IMR-90 (cell line): ENCODE data around the gene SLC4A9. TPM values are rescaled to one million over a fixed set of nuclear protein-coding genes. Genes with fewer than 3 reads are reported as not detected.

Source experiments
- ATAC-seq: fragments of 200-7000 bp; cut with Tn5 transposase; 2 replicates; pipeline ENCODE4 v1.9.1; 2020; ENCODE audit warnings: low read depth, mild to moderate bottlenecking, moderate library complexity
- Bru-seq: library from RNA; stranded (reverse); fragments of 400-500 nt; gene quantifications from one replicate; lab custom pipeline; 2021; lab: Mats Ljungman, UMichigan
- BruChase-seq, 2 experiments: library from RNA; stranded (reverse); fragments of 400-500 nt; gene quantifications; one replicate each; lab custom pipeline; 2021; lab: Mats Ljungman, UMichigan
- BruUV-seq: library from RNA; stranded (reverse); fragments of 400-500 nt; replicated peaks from 2 replicates; lab custom pipeline; 2021; lab: Mats Ljungman, UMichigan
- CTCF ChIA-PET: fragments of 300-600 bp; formaldehyde crosslinking; extraction: SDS; loops from one replicate; lab custom pipeline; 2021; ENCODE audit warnings: antibody characterized with exemption; lab: Yijun Ruan, JAX
- POLR2A ChIA-PET: fragments of 300-600 bp; sonication (Branson Sonifier 250); formaldehyde crosslinking; loops from one replicate; lab custom pipeline; 2022; ENCODE audit warnings: antibody characterized with exemption; ENCODE audit not compliant: unreplicated experiment; lab: Charles Lee
- DNase-seq: peaks from one replicate; pipeline ENCODE4 v3.0.0; 2013
- H2AFZ ChIP-seq: replicated peaks from 2 replicates; pipeline ENCODE3; 2013; ENCODE audit warnings: low read length, mild to moderate bottlenecking; ENCODE audit not compliant: poor library complexity
- H2AK5ac ChIP-seq: 2 replicates; pipeline ENCODE4 v1.6.1; 2013; ENCODE audit warnings: low read depth, low read length, inconsistent platforms
- H2AK9ac ChIP-seq: replicated peaks from 2 replicates; pipeline ENCODE3; 2013; ENCODE audit warnings: mild to moderate bottlenecking, low read depth, low read length, moderate library complexity; ENCODE audit not compliant: poor library complexity
- H2BK120ac ChIP-seq: 2 replicates; pipeline ENCODE4 v1.6.1; 2013; ENCODE audit warnings: low read depth, low read length, inconsistent platforms
- H2BK15ac ChIP-seq: 3 replicates; pipeline ENCODE4 v1.6.1; 2013; ENCODE audit warnings: low read depth, low read length, inconsistent platforms
- H2BK20ac ChIP-seq: 2 replicates; pipeline ENCODE4 v1.6.1; 2013; ENCODE audit warnings: low read depth, mild to moderate bottlenecking, inconsistent platforms, low read length, moderate library complexity
- H2BK5ac ChIP-seq: 2 replicates; pipeline ENCODE4 v1.6.1; 2013; ENCODE audit warnings: mild to moderate bottlenecking, low read depth, low read length, inconsistent platforms; ENCODE audit not compliant: poor library complexity, severe bottlenecking
- H3K14ac ChIP-seq: replicated peaks from 2 replicates; pipeline ENCODE4 v1.6.1; 2013; ENCODE audit warnings: low read depth, low read length, inconsistent platforms
- H3K18ac ChIP-seq: 2 replicates; pipeline ENCODE4 v1.6.1; 2013; ENCODE audit warnings: low read depth, low read length, control low read depth
- H3K23ac ChIP-seq: 2 replicates; pipeline ENCODE4 v1.6.1; 2013; ENCODE audit warnings: low read depth, low read length, inconsistent platforms
- H3K27ac ChIP-seq: 2 replicates; pipeline ENCODE4 v1.5.1; 2013; ENCODE audit warnings: mild to moderate bottlenecking, control low read depth, low read length; ENCODE audit not compliant: insufficient read depth
- H3K27me3 ChIP-seq: 2 replicates; pipeline ENCODE4 v1.6.1; 2013; ENCODE audit warnings: low read length; ENCODE audit not compliant: control insufficient read depth, insufficient read depth
- H3K36me3 ChIP-seq: 2 replicates; pipeline ENCODE4 v1.6.1; 2013; ENCODE audit warnings: low read length, mixed read lengths; ENCODE audit not compliant: control insufficient read depth, insufficient read depth
- H3K4ac ChIP-seq: 2 replicates; pipeline ENCODE4 v1.6.1; 2013; ENCODE audit warnings: low read depth, low read length, inconsistent platforms
- H3K4me1 ChIP-seq: 2 replicates; pipeline ENCODE4 v1.6.1; 2013; ENCODE audit warnings: low read length, mixed read lengths; ENCODE audit not compliant: control insufficient read depth, insufficient read depth
- H3K4me2 ChIP-seq: 2 replicates; pipeline ENCODE4 v1.6.1; 2013; ENCODE audit warnings: low read depth, mild to moderate bottlenecking, control low read depth, low read length, moderate library complexity
- H3K4me3 ChIP-seq: 2 replicates; pipeline ENCODE4 v1.5.1; 2013; ENCODE audit warnings: low read depth, mild to moderate bottlenecking, control low read depth, low read length, moderate library complexity; ENCODE audit not compliant: insufficient read depth
- H3K56ac ChIP-seq: 2 replicates; pipeline ENCODE4 v1.6.1; 2013; ENCODE audit warnings: low read length, inconsistent platforms; ENCODE audit not compliant: insufficient read depth; ENCODE audit errors: extremely low read depth
- H3K79me1 ChIP-seq, 2 experiments: 2 replicates each; pipeline ENCODE4 v1.6.1; 2013; ENCODE audit warnings: low read length in 2 of 2, inconsistent platforms in 1 of 2, low read depth in 1 of 2
- H3K9ac ChIP-seq: 2 replicates; pipeline ENCODE4 v1.6.1; 2013; ENCODE audit warnings: low read depth, low read length, control low read depth
- H3K9me1 ChIP-seq: 2 replicates; pipeline ENCODE4 v1.6.1; 2013; ENCODE audit warnings: low read length, inconsistent platforms; ENCODE audit not compliant: insufficient read depth
- H3K9me3 ChIP-seq: 2 replicates; pipeline ENCODE4 v1.6.1; 2013; ENCODE audit warnings: low read length; ENCODE audit not compliant: control insufficient read depth, insufficient read depth
- H4K20me1 ChIP-seq: 2 replicates; pipeline ENCODE4 v1.6.1; 2013; ENCODE audit warnings: low read length, inconsistent platforms; ENCODE audit not compliant: insufficient read depth
- H4K5ac ChIP-seq: 2 replicates; pipeline ENCODE4 v1.6.1; 2013; ENCODE audit warnings: mild to moderate bottlenecking, low read depth, low read length, control low read depth
- H4K8ac ChIP-seq, 2 experiments: 2 replicates each; pipeline ENCODE4 v1.6.1; 2013; ENCODE audit warnings: low read depth in 2 of 2, low read length in 2 of 2, control low read depth in 1 of 2, inconsistent platforms in 1 of 2
- H4K91ac ChIP-seq: 2 replicates; pipeline ENCODE4 v1.6.1; 2013; ENCODE audit warnings: low read depth, low read length, inconsistent platforms; ENCODE audit not compliant: insufficient read depth
- CHD1 ChIP-seq: IDR thresholded peaks from 2 replicates; pipeline ENCODE4 v1.6.1; 2012; ENCODE audit warnings: low read depth, low read length, improper control_type of control experiment
- FOS ChIP-seq: fragments of 150-350 bp; IDR thresholded peaks from 2 replicates; pipeline ENCODE4 v1.6.1; 2016; ENCODE audit warnings: low read depth, low read length
- MXI1 ChIP-seq: IDR thresholded peaks from 2 replicates; pipeline ENCODE4 v1.6.1; 2012; ENCODE audit warnings: low read depth, mild to moderate bottlenecking, low read length, moderate library complexity, borderline replicate concordance
- POLR2A ChIP-seq: IDR thresholded peaks from 2 replicates; pipeline ENCODE4 v1.6.1; 2012; ENCODE audit warnings: mild to moderate bottlenecking, low read depth, low read length
- RAD21 ChIP-seq: IDR thresholded peaks from 2 replicates; pipeline ENCODE4 v1.6.1; 2012; ENCODE audit warnings: low read length, improper control_type of control experiment
- RFX5 ChIP-seq: IDR thresholded peaks from 2 replicates; pipeline ENCODE4 v1.8.0; 2012; ENCODE audit warnings: low read depth, mild to moderate bottlenecking, low read length, moderate library complexity
- USF2 ChIP-seq: fragments of 150-350 bp; IDR thresholded peaks from 2 replicates; pipeline ENCODE4 v1.6.1; 2017; ENCODE audit warnings: mild to moderate bottlenecking, antibody characterized with exemption, low read length, low read depth
- WGBS, 2 experiments: methylation state at CpG; one replicate each; pipeline versions ENCODE4 v1.1.5 to v1.1.7; 2013; ENCODE audit warnings: missing lambda C conversion rate in 2 of 2; ENCODE audit not compliant: insufficient read length in 1 of 2; ENCODE audit errors: extremely low coverage in 2 of 2; 5-methylcytosine and 5-hydroxymethylcytosine counted together
- dilution Hi-C: fragments of 300-500 bp; cut with HindIII; formaldehyde crosslinking; loops from one replicate; pipeline ENCODE4 v1.14.3; 2018; ENCODE audit warnings: low sequenced_read_pairs; ENCODE audit not compliant: unreplicated experiment
- in situ Hi-C: fragments of 300-500 bp; cut with MboI; formaldehyde crosslinking; loops from 3 replicates; pipeline ENCODE4 v1.14.3; 2019; ENCODE audit warnings: low sequenced_read_pairs, inconsistent platforms, mixed read lengths
- intact Hi-C: fragments of 100-400 bp; cut with micrococcal nuclease; formaldehyde crosslinking; loops from 2 replicates; pipeline ENCODE4 v1.10.0; 2022
- long read RNA-seq: library from polyadenylated mRNA; unstranded; transcript quantifications from one replicate; pipeline ENCODE4 v2.0.0, GENCODE V29; 2021; ENCODE audit not compliant: unreplicated experiment
- polyA plus RNA-seq, 3 experiments: library from polyadenylated mRNA; depleted of rRNA; stranded (reverse); fragments of >200 nt; gene quantifications; 2 replicates each; pipeline ENCODE4 v1.2.3, GENCODE V29; 2012; ENCODE audit warnings: low replicate concordance in 1 of 3
- total RNA-seq: library from RNA; depleted of rRNA; stranded (reverse); fragments of >200 nt; gene quantifications from 2 replicates; pipeline ENCODE4 v1.2.3, GENCODE V29; 2012; rRNA removed

SLC4A9 gene, protein sequence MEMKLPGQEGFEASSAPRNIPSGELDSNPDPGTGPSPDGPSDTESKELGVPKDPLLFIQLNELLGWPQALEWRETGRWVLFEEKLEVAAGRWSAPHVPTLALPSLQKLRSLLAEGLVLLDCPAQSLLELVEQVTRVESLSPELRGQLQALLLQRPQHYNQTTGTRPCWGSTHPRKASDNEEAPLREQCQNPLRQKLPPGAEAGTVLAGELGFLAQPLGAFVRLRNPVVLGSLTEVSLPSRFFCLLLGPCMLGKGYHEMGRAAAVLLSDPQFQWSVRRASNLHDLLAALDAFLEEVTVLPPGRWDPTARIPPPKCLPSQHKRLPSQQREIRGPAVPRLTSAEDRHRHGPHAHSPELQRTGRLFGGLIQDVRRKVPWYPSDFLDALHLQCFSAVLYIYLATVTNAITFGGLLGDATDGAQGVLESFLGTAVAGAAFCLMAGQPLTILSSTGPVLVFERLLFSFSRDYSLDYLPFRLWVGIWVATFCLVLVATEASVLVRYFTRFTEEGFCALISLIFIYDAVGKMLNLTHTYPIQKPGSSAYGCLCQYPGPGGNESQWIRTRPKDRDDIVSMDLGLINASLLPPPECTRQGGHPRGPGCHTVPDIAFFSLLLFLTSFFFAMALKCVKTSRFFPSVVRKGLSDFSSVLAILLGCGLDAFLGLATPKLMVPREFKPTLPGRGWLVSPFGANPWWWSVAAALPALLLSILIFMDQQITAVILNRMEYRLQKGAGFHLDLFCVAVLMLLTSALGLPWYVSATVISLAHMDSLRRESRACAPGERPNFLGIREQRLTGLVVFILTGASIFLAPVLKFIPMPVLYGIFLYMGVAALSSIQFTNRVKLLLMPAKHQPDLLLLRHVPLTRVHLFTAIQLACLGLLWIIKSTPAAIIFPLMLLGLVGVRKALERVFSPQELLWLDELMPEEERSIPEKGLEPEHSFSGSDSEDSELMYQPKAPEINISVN
- total RNA-seq, result not detected in 2 replicates
- polyA plus RNA-seq (2012; rRNA removed), result not detected in 2 replicates
- polyA plus RNA-seq (2012; cell fraction: cytosol; rRNA removed), result not detected in 2 replicates
- 0.05 and 0.19 TPM in 2 replicates for polyA plus RNA-seq (2012; cell fraction: nucleus; rRNA removed; ENCODE audit: low replicate concordance)
- not detected for Bru-seq, nascent RNA
- not detected for BruChase-seq, experiment 1, labeled RNA remaining after a 6-hour chase
- BruChase-seq, experiment 2, labeled RNA remaining after a 2-hour chase, result percentile 6 among the genes with signal in this experiment
- long read RNA-seq, result 0 reads

DNA sequence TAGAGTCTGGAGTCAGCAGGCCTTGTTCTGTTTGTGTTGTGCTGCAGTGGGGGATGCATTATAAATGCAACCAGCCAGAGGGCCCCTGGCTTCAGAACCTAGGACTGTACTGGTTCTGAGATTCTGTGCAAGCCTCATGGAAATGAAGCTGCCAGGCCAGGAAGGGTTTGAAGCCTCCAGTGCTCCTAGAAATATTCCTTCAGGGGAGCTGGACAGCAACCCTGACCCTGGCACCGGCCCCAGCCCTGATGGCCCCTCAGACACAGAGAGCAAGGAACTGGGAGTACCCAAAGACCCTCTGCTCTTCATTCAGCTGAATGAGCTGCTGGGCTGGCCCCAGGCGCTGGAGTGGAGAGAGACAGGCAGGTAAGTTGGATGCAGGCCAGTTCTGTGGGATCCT lies at the start of gene SLC4A9:
Gene SLC4A9, plus strand, starts transcription at position 94 of the 400 bp plus-strand sequence. Its CDS starts 43 bp downstream, at position 137.
- no peak within 1 kb of the TSS for H4K8ac ChIP-seq
- POLR2A ChIA-PET, result no interaction called here
- no peak within 1 kb of the TSS for H3K9ac ChIP-seq
- CTCF ChIA-PET, result interaction anchor here (1.4 to 3.0 kb wide), 3 partner anchors 13 to 116 kb away, joined by 3 to 34 read pairs (median 13); no protein-coding TSS in a partner anchor
- H2BK5ac ChIP-seq, result no peak within 1 kb of the TSS
- no peak within 1 kb of the TSS for H3K4me2 ChIP-seq
- TF ChIP-seq MXI1 (no peak), USF2 (no peak), POLR2A (no peak), CHD1 (no peak), RAD21 (no peak), FOS (no peak), RFX5 (no peak)
- 0 out of 2 replicates have a peak, but pooled peaks cover 6% of the 10 kb centered on the region for H3K9me1 ChIP-seq
- no peak within 1 kb of the TSS for H3K23ac ChIP-seq
- H3K79me1 ChIP-seq, result no peaks in the 10 kb centered on the region
- no peak for ATAC-seq
- BruUV-seq, result no TSS peak
- H3K27ac ChIP-seq, result no peak within 1 kb of the TSS
- no peak within 1 kb of the TSS for H2AK5ac ChIP-seq
- H3K9me3 ChIP-seq, result no peaks in the 10 kb centered on the region
- H3K14ac ChIP-seq, result no peak within 1 kb of the TSS
- H4K91ac ChIP-seq, result no peak within 1 kb of the TSS
- no peak within 1 kb of the TSS for H4K5ac ChIP-seq
- dilution Hi-C loops, result no loop called here
- H3K4me3 ChIP-seq, result no peak within 1 kb of the TSS
- intact Hi-C loops, result no loop called here
- no peaks in the 10 kb centered on the region for H3K4me1 ChIP-seq
- no peak within 1 kb of the TSS for H2AK9ac ChIP-seq
- no peak within 1 kb of the TSS for H3K4ac ChIP-seq
- no peak within 1 kb of the TSS for H3K56ac ChIP-seq
- WGBS, 2 experiments, result 67% methylated on average over 1 of the region's 2 CpGs; no CpG with 5 or more reads in 1 of the 2 experiments
- no peaks in the 10 kb centered on the region for H3K36me3 ChIP-seq
- peaks cover 8% of the 10 kb centered on the region; the same call in 1 of the 2 replicates for H3K27me3 ChIP-seq
- H2BK120ac ChIP-seq, result no peak within 1 kb of the TSS
- in situ Hi-C loops, result loop anchor here (25.0 kb wide), 1 partner anchor 573 kb away; the partner anchor contains the start of gene PSD2
- DNase-seq, result no peak
- H3K18ac ChIP-seq, result no peak within 1 kb of the TSS
- H2BK15ac ChIP-seq, result no peak within 1 kb of the TSS
- H2AFZ ChIP-seq, result no peak within 1 kb of the TSS
- H2BK20ac ChIP-seq, result no peak within 1 kb of the TSS
- no peaks in the 10 kb centered on the region for H4K20me1 ChIP-seq
